KMS-11 (cell line): ENCODE data around the gene CACNA2D1.

Source experiments
- H2AFZ ChIP-seq: fragments of 200-600 bp; sonication (generic); 2 replicates; pipeline ENCODE4 v1.6.1; 2016; ENCODE audit warnings: antibody characterized with exemption, mixed run types, low read depth
- H3K27ac ChIP-seq: fragments of 200-600 bp; sonication (generic); 2 replicates; pipeline ENCODE4 v1.6.1; 2016; ENCODE audit warnings: mild to moderate bottlenecking, mixed run types
- H3K27me3 ChIP-seq: fragments of 200-600 bp; sonication (generic); 2 replicates; pipeline ENCODE4 v1.6.1; 2017; ENCODE audit warnings: mild to moderate bottlenecking, low read depth, mixed run types, moderate library complexity; ENCODE audit not compliant: insufficient read depth
- H3K36me3 ChIP-seq: fragments of 200-600 bp; sonication (generic); 2 replicates; pipeline ENCODE4 v1.6.1; 2017; ENCODE audit warnings: mild to moderate bottlenecking, mixed run types; ENCODE audit not compliant: insufficient read depth
- H3K4me1 ChIP-seq: fragments of 200-600 bp; sonication (generic); 2 replicates; pipeline ENCODE4 v1.6.1; 2016; ENCODE audit warnings: mild to moderate bottlenecking, low read depth, mixed run types; ENCODE audit not compliant: poor library complexity, severe bottlenecking
- H3K4me2 ChIP-seq: fragments of 200-600 bp; sonication (generic); 2 replicates; pipeline ENCODE4 v1.7.0; 2016; ENCODE audit warnings: mild to moderate bottlenecking, mixed run types
- H3K4me3 ChIP-seq: fragments of 200-600 bp; sonication (generic); IDR thresholded peaks from 2 replicates; pipeline ENCODE4 v1.6.1; 2017; ENCODE audit warnings: low read depth, low read length, mixed read lengths; ENCODE audit not compliant: insufficient read depth
- H3K79me2 ChIP-seq: fragments of 200-600 bp; sonication (generic); 2 replicates; pipeline ENCODE4 v1.6.1; 2016; ENCODE audit warnings: low read depth, mixed run types; ENCODE audit not compliant: insufficient read depth
- H3K9ac ChIP-seq: fragments of 200-600 bp; sonication (generic); 2 replicates; pipeline ENCODE4 v1.6.1; 2016; ENCODE audit warnings: mild to moderate bottlenecking, mixed run types
- H4K20me1 ChIP-seq: fragments of 200-600 bp; sonication (generic); 2 replicates; pipeline ENCODE4 v1.6.1; 2016; ENCODE audit warnings: mild to moderate bottlenecking, mixed run types; ENCODE audit not compliant: insufficient read depth
- CTCF ChIP-seq: fragments of 200-600 bp; sonication (generic); conservative IDR thresholded peaks from 2 replicates; pipeline ENCODE4 v1.6.1; 2017; ENCODE audit warnings: low read depth, mild to moderate bottlenecking, antibody characterized with exemption, low read length, moderate library complexity, mixed read lengths

The CACNA2D1 gene

GRCh38 chr7:82417898-82418297 lies 25.7 kb downstream of the CACNA2D1 start:
- Histone ChIP-seq H3K27ac (no peak overlapping the region), H3K4me2 (no peak overlapping the region), H2AFZ (no peak overlapping the region), H3K9ac (no peak overlapping the region), H3K4me1 (peaks cover 7% of the 10 kb centered on the region), H3K79me2 (no peaks in the 10 kb centered on the region), H4K20me1 (no peaks in the 10 kb centered on the region), H3K36me3 (no peaks in the 10 kb centered on the region), H3K27me3 (no peaks in the 10 kb centered on the region), H3K4me3 (no peak overlapping the region)
- TF ChIP-seq CTCF: no peak

DNA sequence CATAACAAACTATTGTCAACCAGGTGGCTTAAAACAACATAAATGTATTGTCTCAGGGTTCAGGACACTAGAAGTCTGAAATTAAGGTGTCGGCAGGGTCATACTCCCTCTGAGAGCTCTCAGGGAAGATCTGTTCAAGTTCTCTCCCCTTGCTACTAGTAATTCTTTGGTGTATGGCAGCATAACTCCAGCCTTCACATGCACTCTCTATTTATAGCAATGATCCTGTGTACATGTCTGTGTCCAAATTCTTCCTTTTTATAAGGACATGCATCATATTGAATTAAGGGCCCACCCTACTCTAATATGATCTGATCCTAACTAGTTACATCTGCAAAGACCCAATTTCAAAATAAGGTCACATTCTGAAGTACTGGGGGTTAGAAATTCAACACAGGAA lies 27.2 kb downstream of the CACNA2D1 start:
- H3K36me3 ChIP-seq: no peaks in the 10 kb centered on the region
- no peak overlapping the region for H2AFZ ChIP-seq
- H3K4me2 ChIP-seq: no peak overlapping the region
- H3K9ac ChIP-seq: no peak overlapping the region
- H3K27ac ChIP-seq: no peak overlapping the region
- H3K4me3 ChIP-seq: no peak overlapping the region
- H4K20me1 ChIP-seq: no peaks in the 10 kb centered on the region
- H3K27me3 ChIP-seq: no peaks in the 10 kb centered on the region
- H3K79me2 ChIP-seq: no peaks in the 10 kb centered on the region
- peaks cover 10% of the 10 kb centered on the region for H3K4me1 ChIP-seq
- no peak for TF ChIP-seq CTCF

DNA sequence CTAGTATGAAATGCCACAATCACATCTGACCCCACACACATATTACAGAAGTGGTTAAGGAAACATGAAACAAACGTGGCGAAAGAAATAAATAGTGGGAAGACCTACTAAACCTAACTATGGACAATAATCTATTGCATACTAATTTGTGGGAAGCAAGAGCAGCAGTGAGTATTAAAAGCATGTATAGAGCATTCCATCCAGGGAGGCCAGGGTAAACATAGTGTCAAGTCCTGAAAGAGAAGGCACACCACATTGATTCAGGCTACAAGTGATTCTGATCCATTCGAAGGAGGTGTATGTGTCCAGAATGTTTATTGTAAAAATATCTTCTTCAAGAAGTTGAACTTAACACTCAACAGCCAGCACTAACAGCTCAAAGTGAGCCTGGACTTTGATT lies 29.2 kb downstream of the CACNA2D1 start:
- no peak overlapping the region for H2AFZ ChIP-seq
- H3K79me2 ChIP-seq: no peaks in the 10 kb centered on the region
- H3K4me2 ChIP-seq: no peak overlapping the region
- H3K4me3 ChIP-seq: no peak overlapping the region
- H3K9ac ChIP-seq: no peak overlapping the region
- no peak overlapping the region for H3K27ac ChIP-seq
- H4K20me1 ChIP-seq: no peaks in the 10 kb centered on the region
- H3K4me1 ChIP-seq: peaks cover 10% of the 10 kb centered on the region
- no peak for TF ChIP-seq CTCF
- H3K27me3 ChIP-seq: no peaks in the 10 kb centered on the region
- H3K36me3 ChIP-seq: no peaks in the 10 kb centered on the region

DNA sequence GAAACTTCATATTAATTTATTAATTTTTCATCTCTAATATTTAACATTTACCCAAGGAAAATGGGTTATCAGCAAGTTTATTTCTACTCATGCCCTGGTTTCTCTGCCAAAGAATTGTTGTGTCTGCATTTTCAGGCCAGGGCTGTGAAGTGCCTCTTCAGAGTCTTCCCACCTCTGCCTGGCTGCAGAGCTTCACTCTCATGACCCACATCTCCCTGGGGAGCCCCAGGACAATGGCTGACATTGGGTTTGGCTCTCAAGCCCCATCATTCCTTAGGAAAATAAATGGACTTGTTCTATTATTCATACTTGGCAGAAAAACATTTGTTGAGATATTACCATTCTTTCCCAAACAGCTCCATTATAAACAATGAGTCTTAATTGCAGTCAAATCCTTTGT lies 30.3 kb downstream of the CACNA2D1 start:
- Histone ChIP-seq H2AFZ (no peak overlapping the region), H3K4me1 (peaks cover 10% of the 10 kb centered on the region), H3K4me2 (no peak overlapping the region), H3K36me3 (no peaks in the 10 kb centered on the region), H3K27me3 (no peaks in the 10 kb centered on the region), H3K4me3 (no peak overlapping the region), H3K27ac (no peak overlapping the region), H4K20me1 (no peaks in the 10 kb centered on the region), H3K9ac (no peak overlapping the region), H3K79me2 (no peaks in the 10 kb centered on the region)
- no peak for TF ChIP-seq CTCF

GRCh38 chr7:82411732-82412131 lies 31.8 kb downstream of the CACNA2D1 start:
- H3K4me2 ChIP-seq: no peak overlapping the region
- H3K79me2 ChIP-seq: no peaks in the 10 kb centered on the region
- no peak overlapping the region for H3K27ac ChIP-seq
- peaks cover 10% of the 10 kb centered on the region for H3K4me1 ChIP-seq
- no peak overlapping the region for H3K4me3 ChIP-seq
- TF ChIP-seq CTCF: no peak
- no peaks in the 10 kb centered on the region for H3K27me3 ChIP-seq
- H2AFZ ChIP-seq: no peak overlapping the region
- no peaks in the 10 kb centered on the region for H3K36me3 ChIP-seq
- no peaks in the 10 kb centered on the region for H4K20me1 ChIP-seq
- H3K9ac ChIP-seq: no peak overlapping the region
